GM12875 (cell line): ENCODE results near the gene ICAM4.

ENCODE experiments used
- H3K4me3 ChIP-seq: one replicate; pipeline ENCODE4 v1.5.1; 2011; ENCODE audit warnings: low read depth, low read length, control low read depth
- CTCF ChIP-seq: IDR thresholded peaks from 2 replicates; pipeline ENCODE4 v1.5.1; 2011; ENCODE audit warnings: low read depth, mild to moderate bottlenecking, control low read depth, inconsistent platforms, low read length, moderate library complexity, borderline replicate concordance; ENCODE audit not compliant: insufficient read depth

Gene ICAM4

GRCh38 chr19:10258080-10258710 lies 28.6 kb upstream of the ICAM4 start:
- H3K4me3 ChIP-seq = no peak overlapping the region
- TF ChIP-seq CTCF = no peak

GRCh38 chr19:10259162-10259905 lies 27.4 kb upstream of the ICAM4 start:
- TF ChIP-seq CTCF = peak; percentile 80
- H3K4me3 ChIP-seq = no peak overlapping the region

- H3K4me3 ChIP-seq = no peak overlapping the region
- no peak for TF ChIP-seq CTCF
Measured at GRCh38 chr19:10260141-10260584, 26.6 kb upstream of the ICAM4 start.

GRCh38 chr19:10262771-10263170 lies 24.0 kb upstream of the ICAM4 start:
- no peak for TF ChIP-seq CTCF
- H3K4me3 ChIP-seq = no peak overlapping the region

- H3K4me3 ChIP-seq = no peak overlapping the region
- TF ChIP-seq CTCF = no peak
Measured at GRCh38 chr19:10266706-10267105, 20.0 kb upstream of the ICAM4 start.

- no peak for TF ChIP-seq CTCF
- no peak overlapping the region for H3K4me3 ChIP-seq
Measured at GRCh38 chr19:10268071-10268470, 18.7 kb upstream of the ICAM4 start.
